ENCODE results near the gene OTULIN.
A peak's percentile ranks its signal among the peaks of the same experiment; 100 is the strongest.

The OTULIN gene

GRCh38 chr5:14664270-14665100, at the start of gene OTULIN:
Gene OTULIN, plus strand, starts transcription at chr5:14664718. Its CDS starts 108 bp downstream, at chr5:14664826.
- DNase-seq, result peak; percentile 92

- DNase-seq, result no peak
Measured at GRCh38 chr5:14615365-14615764, 49.2 kb upstream of the OTULIN start.

GRCh38 chr5:14617441-14617840, 47.1 kb upstream of the OTULIN start:
- DNase-seq, result no peak

DNA sequence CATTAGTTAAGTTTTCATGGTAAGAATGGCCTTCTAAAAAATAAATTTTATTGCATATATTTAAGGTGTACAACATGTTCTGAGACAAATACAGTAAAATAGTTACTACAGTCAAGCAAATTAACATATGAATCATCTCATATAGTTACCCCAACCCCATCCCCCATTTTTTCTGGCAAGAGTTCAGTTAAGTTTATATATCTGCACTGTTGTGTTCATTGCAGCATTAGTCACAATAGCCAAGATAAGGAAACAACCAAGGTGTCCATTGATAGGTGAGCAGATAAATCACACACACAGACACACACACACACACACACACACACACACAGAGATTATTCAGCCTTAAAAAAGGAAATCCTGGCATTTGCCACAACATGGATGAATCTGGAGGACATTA, 37.2 kb upstream of the OTULIN start:
- DNase-seq, result no peak

DNA sequence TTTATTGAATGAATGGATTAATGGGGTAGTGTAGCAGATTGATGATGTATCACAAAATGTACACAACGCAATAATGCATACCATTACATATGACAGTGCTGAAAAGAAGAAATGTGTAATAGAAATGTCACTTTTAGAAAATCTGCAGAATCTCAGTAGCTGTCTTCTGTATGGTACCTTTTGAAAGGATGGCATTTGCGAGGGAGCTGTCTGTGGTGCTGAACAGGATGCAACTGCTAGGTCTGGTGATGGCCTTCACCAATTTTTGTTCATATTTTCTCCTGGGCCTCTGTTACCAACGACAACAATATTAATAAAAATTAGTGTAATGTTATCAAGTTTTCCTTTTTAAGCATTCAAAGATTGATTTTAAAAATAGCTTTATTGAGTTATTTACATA, 36.2 kb upstream of the OTULIN start:
- DNase-seq, result no peak

DNA sequence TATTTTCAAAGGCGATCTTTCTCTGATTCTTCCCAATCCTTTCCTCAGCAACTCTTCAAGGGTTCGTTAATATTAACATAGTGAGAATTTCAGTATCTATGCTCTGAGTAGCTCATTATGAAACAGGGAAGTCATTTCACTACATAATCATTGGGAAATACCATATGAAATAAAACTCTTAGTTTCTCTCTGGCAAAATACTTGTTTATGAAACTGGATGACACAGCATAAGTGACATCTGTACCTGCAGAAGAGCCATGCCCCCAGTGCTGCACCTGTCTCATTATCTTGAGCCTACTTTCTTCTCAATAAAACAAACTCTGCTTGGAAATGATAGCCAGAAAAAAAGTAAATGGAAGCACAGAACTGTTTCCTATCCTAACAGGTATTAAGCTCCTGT, 33.8 kb upstream of the OTULIN start:
- no peak for DNase-seq

DNA sequence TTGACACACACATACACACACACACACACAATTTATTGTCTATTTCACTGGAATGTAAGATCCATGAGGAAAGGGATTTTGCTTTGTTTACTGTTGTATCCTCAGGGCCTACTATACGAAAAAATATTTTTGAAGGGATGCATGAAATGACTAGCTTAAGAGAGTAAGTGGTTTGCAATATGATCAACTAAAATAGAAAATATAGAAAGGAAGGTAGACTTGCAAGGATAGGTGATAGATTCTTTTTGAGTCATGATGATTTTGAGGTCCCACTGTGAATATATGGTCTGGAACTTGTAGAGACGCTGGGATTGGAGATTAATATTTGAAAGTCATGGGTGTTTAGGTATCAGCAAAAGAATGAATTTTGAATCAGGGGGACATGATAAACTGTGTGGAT, 28.9 kb upstream of the OTULIN start:
- DNase-seq, result no peak

- no peak for DNase-seq
Measured at GRCh38 chr5:14640765-14641164, 23.8 kb upstream of the OTULIN start.

DNA sequence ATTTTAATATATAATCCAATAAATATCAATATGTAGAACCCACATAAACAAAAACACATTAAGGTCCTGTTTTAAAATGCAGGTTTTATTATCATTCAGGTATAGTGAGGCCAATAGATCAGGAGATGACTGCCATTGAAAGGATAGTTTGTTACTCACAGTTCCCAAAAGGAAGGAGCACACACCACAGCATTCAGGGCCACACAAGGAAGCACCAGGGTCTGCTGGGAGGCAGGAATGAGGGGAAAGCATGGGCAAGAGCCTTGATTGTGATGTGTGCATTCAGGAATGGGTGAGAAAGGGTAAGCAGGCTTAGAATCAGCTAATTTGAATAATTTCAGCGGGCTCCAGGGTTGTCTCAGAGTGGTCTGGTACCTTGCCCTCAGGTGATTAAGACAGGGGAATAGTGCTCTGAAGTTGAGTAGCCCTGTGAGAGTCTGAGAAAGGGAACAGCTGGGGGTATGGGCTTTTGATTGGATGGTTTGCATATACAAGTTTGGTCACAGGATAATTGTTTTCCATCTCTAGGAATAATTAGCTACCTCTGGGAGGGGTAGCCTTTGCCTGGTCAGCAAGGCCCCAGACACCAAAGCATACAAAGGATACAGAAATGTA, 19.8 kb upstream of the OTULIN start:
- no peak for DNase-seq

DNA sequence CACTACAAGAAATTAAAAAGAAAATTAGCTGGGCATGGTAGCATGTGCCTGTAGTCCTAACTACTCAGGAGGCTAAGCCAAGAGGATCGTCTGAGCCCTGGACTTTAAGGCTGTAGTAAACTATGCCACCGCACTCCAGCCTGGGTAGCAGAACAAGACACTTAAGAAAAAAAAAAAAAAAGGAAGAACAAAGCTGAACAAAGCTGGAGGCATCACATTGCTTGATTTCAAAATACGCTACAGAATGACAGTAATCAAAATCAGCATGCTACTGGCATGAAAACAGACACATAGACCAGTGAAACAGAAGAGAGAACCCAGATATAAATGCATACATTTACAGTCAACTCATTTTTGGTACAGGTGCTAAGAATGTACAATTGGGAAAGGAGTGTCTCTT, 14.5 kb upstream of the OTULIN start:
- no peak for DNase-seq

DNA sequence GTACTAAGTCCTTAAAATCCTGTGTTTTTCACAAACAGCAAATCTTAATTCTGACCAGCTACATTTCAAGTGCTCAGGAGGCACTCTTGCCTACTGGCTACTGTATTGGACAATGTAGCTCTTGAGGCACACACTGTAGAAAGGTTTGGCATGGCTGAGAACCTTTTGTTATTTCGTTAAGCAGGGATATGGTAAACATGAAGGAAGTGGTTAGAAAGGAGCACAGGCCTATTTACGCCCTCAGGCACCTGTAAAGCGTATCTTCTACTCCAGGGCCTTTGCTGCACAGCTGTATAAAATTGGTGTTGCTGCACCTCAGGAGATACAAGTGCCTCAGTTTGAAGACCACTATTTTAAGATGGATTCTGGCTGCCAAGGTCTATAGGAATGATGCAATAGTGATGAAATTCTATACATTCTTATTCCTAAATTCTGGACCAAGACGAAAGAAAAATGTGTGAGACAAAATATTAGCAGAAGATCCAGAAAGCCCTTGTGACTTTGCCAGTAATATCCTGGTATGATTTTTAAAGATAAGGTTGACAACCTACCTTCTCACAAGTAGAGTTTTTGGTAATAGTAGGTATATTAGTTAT, 9.3 kb upstream of the OTULIN start:
- DNase-seq, result no peak

DNA sequence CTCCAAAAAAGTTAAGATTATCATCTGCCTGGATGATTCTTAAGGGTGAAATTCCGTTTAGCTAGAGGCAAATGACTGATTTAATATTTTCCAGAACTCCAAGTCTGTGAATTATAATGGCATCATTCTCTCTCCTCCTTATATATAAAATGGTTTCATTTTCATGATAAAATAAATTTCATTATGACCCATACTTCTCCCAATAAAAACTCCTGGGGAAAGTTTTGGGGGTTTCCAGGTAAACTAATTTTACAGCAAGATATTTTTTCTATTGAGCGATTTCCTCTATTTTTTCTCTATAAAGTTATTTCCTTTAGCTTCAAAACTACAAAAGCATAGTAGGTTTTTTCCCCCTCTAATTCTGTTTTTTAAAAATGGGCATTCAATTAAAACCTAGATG, 7.6 kb upstream of the OTULIN start:
- no peak for DNase-seq

GRCh38 chr5:14659821-14660607, 4.5 kb upstream of the OTULIN start:
- no peak for DNase-seq

DNA sequence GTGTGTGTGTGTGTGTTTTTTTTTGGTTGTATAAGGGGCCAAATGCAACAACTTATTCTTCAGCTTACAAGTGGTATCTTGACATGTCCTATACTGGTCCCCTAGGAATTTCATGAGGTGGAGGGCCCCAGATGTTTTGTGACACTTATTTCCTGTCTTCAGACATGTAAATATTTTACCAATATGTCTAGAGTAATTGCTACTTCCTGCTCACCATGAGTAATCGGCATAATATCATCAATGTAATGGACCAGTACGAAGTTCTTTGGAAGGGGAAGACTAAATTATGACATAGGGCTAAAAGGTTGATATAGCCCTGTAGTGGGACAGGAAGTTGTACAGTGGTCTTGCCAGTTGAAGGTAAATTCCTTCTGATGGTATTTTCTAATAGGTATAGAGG, 3.7 kb upstream of the OTULIN start:
- DNase-seq, result no peak

GRCh38 chr5:14662721-14663260, 1.7 kb upstream of the OTULIN start:
- no peak for DNase-seq

GRCh38 chr5:14663734-14664269, 716 bp upstream of the OTULIN start:
- DNase-seq, result peak; percentile 29

DNA sequence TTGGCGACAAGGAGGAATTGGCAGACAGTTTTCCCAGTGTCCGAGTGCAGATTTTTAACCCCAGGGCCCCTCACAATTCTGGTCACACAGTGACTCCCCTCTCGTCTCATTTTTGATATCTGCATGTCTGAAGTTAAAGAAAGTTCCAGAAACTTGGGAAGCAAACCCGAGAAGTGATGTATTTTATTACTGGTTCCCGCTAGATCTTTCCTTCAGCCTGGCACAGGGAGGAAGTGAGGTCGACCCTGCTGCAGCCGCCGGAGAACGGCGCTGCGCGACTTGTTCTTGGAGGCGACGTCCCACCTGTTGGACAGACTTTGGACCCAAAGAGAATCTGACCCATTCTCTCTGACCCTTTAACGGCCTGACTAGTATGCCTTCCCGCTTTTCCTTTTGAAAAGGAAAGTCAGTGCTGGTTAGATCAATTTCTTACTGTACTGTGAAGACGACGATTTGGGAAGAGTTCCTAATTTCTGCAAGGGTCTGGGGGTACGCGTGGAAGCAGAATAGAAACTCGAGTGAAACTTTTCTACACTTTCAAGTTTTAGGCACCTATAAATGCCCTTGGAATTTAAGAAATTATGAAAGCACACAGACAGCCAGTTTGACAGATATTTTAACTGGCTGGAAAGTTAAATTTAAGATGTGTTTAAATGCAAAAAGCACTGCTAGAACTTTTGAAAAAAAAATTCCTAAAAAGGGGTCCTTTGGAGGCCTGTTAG, 744 bp downstream of the OTULIN start:
- peak; percentile 28 for DNase-seq

DNA sequence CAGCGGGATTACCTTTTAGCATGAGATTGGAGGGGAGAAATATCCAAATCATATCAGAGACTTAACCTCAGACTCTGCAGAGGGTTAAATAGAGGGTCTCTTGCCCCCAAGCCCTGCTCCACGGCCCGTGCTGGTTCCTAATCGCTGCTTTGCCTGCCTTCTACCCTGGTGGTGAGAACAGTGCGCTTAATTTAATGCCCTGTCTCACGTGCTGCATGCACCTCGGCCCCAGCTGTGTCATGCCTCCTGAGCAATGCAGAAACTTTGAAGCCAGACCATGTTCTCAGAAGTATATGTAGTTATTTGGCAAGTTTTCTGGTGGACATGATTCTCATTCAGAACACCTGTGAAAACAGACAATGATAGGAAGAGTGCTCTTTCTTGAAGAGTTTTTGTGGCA, 1.4 kb downstream of the OTULIN start:
- no peak for DNase-seq

GRCh38 chr5:14666357-14666756, 1.8 kb downstream of the OTULIN start:
- DNase-seq, result no peak

GRCh38 chr5:14667290-14667689, 2.8 kb downstream of the OTULIN start:
- DNase-seq, result no peak

DNA sequence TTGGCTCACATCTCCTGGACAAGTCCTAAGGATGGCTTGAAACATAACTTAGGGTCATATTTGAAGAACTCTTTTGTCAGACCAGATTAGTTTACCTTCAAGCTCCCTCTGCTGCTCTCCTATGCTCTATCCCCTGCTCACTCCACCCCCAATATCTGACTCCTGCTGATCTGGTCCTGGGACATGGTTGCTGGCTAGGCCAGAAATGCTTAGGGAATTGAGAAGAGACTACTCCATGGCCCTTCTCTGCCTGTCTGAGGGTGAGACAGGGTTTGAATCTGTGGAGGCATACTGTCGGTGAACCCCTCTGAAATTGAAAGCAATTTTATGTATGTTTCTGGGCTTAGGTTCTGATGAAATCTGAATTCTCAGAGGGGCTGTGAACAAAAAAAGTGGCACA, 3.3 kb downstream of the OTULIN start:
- no peak for DNase-seq

DNA sequence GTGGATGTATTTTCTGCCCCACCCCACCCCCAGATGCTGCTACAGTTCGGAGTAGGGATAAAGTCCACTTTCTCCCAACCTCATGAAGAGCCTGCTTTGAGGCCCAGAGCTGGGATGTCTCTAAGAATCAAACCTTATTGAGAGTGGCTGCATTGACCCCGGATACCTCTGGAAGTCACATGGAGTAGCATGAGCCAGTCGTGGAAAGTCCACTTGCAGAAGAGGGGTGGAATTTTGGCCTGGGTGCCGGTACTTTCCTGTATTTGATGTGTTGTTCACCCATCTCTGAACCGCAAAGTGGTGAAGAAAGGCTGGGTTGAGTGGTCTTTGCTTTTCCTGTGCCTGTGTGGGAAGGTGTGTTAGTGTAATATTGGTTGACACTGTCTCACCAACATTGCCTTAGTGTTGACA, 3.7 kb downstream of the OTULIN start:
- no peak for DNase-seq
